ENCODE results near the gene MSH3.

MSH3 gene

DNA sequence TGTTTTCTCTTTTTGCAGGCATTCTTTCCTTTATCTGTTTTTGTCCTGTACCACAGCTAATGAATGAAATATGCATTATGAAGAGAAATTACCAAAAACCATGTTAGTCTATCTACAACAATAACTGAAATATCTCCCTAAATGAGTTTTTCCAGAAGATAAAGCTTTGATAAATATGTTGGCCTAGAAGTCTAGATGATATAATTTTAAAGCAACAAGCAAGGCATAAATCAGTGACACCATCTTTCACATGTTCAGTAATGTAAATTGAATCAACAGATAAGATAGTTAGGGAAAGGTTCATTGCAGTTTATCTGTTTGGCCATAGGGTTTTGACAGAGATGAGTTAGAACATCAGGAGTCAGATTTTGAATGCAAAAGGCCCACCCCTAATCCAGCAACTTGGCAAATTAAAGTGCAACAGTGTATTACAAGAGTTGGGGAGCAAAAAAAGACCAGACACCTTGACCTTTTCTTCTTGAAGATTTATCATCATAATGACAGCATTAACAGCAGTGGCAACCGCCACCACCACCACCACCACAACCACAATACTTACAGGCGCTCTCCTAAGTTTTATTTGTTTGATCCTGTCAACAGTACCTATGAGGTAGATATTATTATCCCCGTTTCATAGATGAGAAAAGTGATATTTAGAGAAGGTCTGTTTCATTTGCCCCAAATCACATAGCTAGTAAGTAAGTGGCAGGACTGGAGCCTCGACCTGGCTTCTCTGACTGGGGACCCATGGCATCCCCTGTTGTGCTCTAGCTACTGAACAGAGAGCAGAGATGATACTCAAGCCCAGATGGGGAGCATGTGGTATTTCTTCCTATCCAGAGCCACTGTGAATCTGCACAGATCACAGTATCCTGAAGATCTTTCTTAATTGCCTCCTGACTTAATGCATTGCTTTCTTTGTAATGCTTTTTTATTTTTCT, 123.2 kb downstream of the MSH3 start:
- TF ChIP-seq TSHZ2 (CRISPR knock-in tag; IDR thresholded peaks at IDR 0.05) (peak; percentile 92), ZFP3 (CRISPR knock-in tag; IDR thresholded peaks at IDR 0.05) (no peak), ZNF8 (CRISPR knock-in tag; IDR thresholded peaks at IDR 0.05) (0 out of 2 replicates have a peak, but pooled peaks have one; percentile 36), ZFP30 (CRISPR knock-in tag; IDR thresholded peaks at IDR 0.05) (no peak), RARB (CRISPR knock-in tag; IDR thresholded peaks at IDR 0.05) (no peak), POU6F1 (CRISPR knock-in tag; IDR thresholded peaks at IDR 0.05; ENCODE audit: borderline replicate concordance, low read depth) (no peak), ZC3H10 (CRISPR knock-in tag; IDR thresholded peaks at IDR 0.05) (no peak), PATZ1 (CRISPR knock-in tag; IDR thresholded peaks at IDR 0.05; ENCODE audit: borderline replicate concordance) (no peak), TOX (CRISPR knock-in tag; IDR thresholded peaks at IDR 0.05; ENCODE audit: borderline replicate concordance) (no peak), ZNF565 (CRISPR knock-in tag; conservative IDR thresholded peaks at IDR 0.05; ENCODE audit: low read depth) (no peak), BACH2 (CRISPR knock-in tag; IDR thresholded peaks at IDR 0.05; ENCODE audit: borderline replicate concordance) (no peak), ZNF70 (CRISPR knock-in tag; IDR thresholded peaks at IDR 0.05) (no peak), ARNTL (CRISPR knock-in tag; IDR thresholded peaks at IDR 0.05; ENCODE audit: borderline replicate concordance, low read depth) (no peak), PPARA (CRISPR knock-in tag; IDR thresholded peaks at IDR 0.05; ENCODE audit: borderline replicate concordance) (no peak), CSDC2 (CRISPR knock-in tag; IDR thresholded peaks at IDR 0.05) (no peak), TCF4 (CRISPR knock-in tag; IDR thresholded peaks at IDR 0.05; ENCODE audit: borderline replicate concordance) (peak; percentile 94), OSR1 (CRISPR knock-in tag; IDR thresholded peaks at IDR 0.05) (no peak), ESRRG (CRISPR knock-in tag; IDR thresholded peaks at IDR 0.05) (0 out of 2 replicates have a peak, but pooled peaks have one; percentile 11), CSRNP3 (CRISPR knock-in tag; IDR thresholded peaks at IDR 0.05) (peak; percentile 50; the same call in 1 of the 2 replicates), GLIS3 (CRISPR knock-in tag; IDR thresholded peaks at IDR 0.05) (no peak), SNAI2 (CRISPR knock-in tag; IDR thresholded peaks at IDR 0.05) (peak; percentile 34), ISL1 (CRISPR knock-in tag; IDR thresholded peaks at IDR 0.05) (peak; percentile 89)
- TF ChIP-seq, protein P1, sequence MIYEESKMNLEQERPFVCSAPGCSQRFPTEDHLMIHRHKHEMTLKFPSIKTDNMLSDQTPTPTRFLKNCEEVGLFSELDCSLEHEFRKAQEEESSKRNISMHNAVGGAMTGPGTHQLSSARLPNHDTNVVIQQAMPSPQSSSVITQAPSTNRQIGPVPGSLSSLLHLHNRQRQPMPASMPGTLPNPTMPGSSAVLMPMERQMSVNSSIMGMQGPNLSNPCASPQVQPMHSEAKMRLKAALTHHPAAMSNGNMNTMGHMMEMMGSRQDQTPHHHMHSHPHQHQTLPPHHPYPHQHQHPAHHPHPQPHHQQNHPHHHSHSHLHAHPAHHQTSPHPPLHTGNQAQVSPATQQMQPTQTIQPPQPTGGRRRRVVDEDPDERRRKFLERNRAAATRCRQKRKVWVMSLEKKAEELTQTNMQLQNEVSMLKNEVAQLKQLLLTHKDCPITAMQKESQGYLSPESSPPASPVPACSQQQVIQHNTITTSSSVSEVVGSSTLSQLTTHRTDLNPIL (CRISPR knock-in tag; IDR thresholded peaks at IDR 0.05; ENCODE audit: low read depth), result peak; percentile 62; the same call in 1 of the 2 replicates
- ATAC-seq, result no peak

GRCh38 chr5:80780024-80780423, 125.6 kb downstream of the MSH3 start:
- TF ChIP-seq ZNF565 (CRISPR knock-in tag; conservative IDR thresholded peaks at IDR 0.05; ENCODE audit: low read depth) (no peak), ISL1 (CRISPR knock-in tag; IDR thresholded peaks at IDR 0.05) (no peak), ZC3H10 (CRISPR knock-in tag; IDR thresholded peaks at IDR 0.05) (no peak), ZFP3 (CRISPR knock-in tag; IDR thresholded peaks at IDR 0.05) (no peak), ESRRG (CRISPR knock-in tag; IDR thresholded peaks at IDR 0.05) (no peak), TSHZ2 (CRISPR knock-in tag; IDR thresholded peaks at IDR 0.05) (no peak), CSRNP3 (CRISPR knock-in tag; IDR thresholded peaks at IDR 0.05) (no peak), OSR1 (CRISPR knock-in tag; IDR thresholded peaks at IDR 0.05) (no peak), PPARA (CRISPR knock-in tag; IDR thresholded peaks at IDR 0.05; ENCODE audit: borderline replicate concordance) (no peak), TOX (CRISPR knock-in tag; IDR thresholded peaks at IDR 0.05; ENCODE audit: borderline replicate concordance) (no peak), GLIS3 (CRISPR knock-in tag; IDR thresholded peaks at IDR 0.05) (no peak), ZNF8 (CRISPR knock-in tag; IDR thresholded peaks at IDR 0.05) (no peak), ZFP30 (CRISPR knock-in tag; IDR thresholded peaks at IDR 0.05) (no peak)
- ATAC-seq, result no peak

Measured in SK-N-SH treated with all-trans-retinoic acid at 6 μM for 48 hours (cell line).